22Rv1 (cell line): ENCODE results near the gene USP2.

ENCODE experiments used
- CTCF ChIP-seq: fragments of 450-650 bp; IDR thresholded peaks from 2 replicates; pipeline ENCODE4 v1.5.1; 2017; ENCODE audit warnings: mild to moderate bottlenecking
- ZFX ChIP-seq: fragments of 450-650 bp; IDR thresholded peaks from 2 replicates; pipeline ENCODE4 v1.6.1; 2017; ENCODE audit warnings: antibody characterized with exemption, borderline replicate concordance

GRCh38 chr11:119388103-119388502, 6.6 kb upstream of the USP2 start:
- TF ChIP-seq CTCF = no peak
- TF ChIP-seq ZFX = no peak
